GM12874 (cell line): ENCODE measurements around the gene ATG13.

ENCODE experiments used
- CTCF ChIP-seq: IDR thresholded peaks from 2 replicates; pipeline ENCODE4 v1.5.1; 2011; ENCODE audit warnings: low read depth, mild to moderate bottlenecking, control low read depth, low read length, moderate library complexity; ENCODE audit not compliant: insufficient read depth

ATG13 gene

GRCh38 chr11:46696212-46696558 lies 78.8 kb downstream of the ATG13 start:
- TF ChIP-seq CTCF, result no peak

GRCh38 chr11:46697303-46697702 lies 80.0 kb downstream of the ATG13 start:
- TF ChIP-seq CTCF, result no peak

GRCh38 chr11:46697723-46698122 lies 80.4 kb downstream of the ATG13 start:
- TF ChIP-seq CTCF, result no peak

- no peak for TF ChIP-seq CTCF
Observed at GRCh38 chr11:46698597-46698996, 81.2 kb downstream of the ATG13 start.

- TF ChIP-seq CTCF, result no peak
Observed at GRCh38 chr11:46700241-46701077, 83.1 kb downstream of the ATG13 start, which contains the start of the genes ARHGAP1 and ZNF408. ARHGAP1 (minus strand) TSS chr11:46700619; CDS start chr11:46696107, 4,512 bp downstream. ZNF408 (plus strand) TSS chr11:46701031; CDS start chr11:46701048, 17 bp downstream.

- TF ChIP-seq CTCF, result no peak
Observed at GRCh38 chr11:46701078-46701654, 83.8 kb downstream of the ATG13 start.

GRCh38 chr11:46705070-46705688 lies 87.8 kb downstream of the ATG13 start:
- no peak for TF ChIP-seq CTCF
